Hippocampal formation (tissue), 2 donors: Measurements from ENCODE around the gene PARN.
"Not testable (repeated sequence)": the region's sequence is repeated elsewhere in the genome, so short reads cannot be mapped to it uniquely, and the experiment has no call there.

Experiments
- DNase-seq, 2 donors: peaks; one replicate each; lab custom pipeline; 2025; lab: John Stamatoyannopoulos, UW

The PARN gene

DNA sequence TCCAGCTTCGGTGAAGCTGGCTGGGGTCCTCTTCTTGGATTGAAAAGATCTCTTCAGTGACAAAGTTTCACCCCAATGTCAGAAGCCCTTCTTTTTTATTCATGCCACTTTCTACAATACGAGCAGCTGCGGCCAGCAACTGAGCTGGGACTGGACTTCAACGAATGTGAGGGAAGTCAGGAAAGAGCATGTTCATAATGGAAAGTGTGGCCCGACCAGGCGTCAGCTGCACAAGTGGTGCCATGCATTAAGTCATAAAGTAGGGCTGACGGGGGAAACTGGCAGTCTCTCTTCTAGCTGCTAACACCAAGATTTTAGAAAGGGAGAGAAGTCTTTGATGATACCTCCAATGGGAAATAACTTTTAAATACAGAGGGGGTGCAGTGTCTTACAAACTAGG is 192.6 kb downstream of the PARN start:
- DNase-seq, result no peak

- DNase-seq, result peak in 1 of 2 donors; percentile 11
Measured at GRCh38 chr16:14436401-14436955, 193.6 kb downstream of the PARN start.

DNA sequence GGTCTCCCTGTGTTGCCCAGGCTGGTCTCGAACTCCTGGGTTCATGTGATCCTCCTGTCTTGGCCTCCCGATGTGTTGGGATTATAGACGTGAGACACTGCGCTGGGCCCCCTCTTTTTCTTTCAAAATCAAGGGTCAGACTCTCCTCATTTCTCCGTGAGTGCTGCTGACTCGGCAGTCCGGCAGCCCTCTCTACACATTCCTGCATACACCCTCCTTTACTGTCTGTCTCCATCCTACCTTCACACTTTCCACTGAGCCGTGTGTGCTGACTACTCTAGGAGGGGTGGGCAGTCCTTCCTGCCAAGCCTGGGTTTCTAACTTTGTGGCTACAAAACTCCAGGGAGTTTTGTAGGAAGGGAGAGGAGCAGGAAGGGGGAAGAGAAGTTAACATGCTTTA is 195.2 kb downstream of the PARN start:
- no peak for DNase-seq

DNA sequence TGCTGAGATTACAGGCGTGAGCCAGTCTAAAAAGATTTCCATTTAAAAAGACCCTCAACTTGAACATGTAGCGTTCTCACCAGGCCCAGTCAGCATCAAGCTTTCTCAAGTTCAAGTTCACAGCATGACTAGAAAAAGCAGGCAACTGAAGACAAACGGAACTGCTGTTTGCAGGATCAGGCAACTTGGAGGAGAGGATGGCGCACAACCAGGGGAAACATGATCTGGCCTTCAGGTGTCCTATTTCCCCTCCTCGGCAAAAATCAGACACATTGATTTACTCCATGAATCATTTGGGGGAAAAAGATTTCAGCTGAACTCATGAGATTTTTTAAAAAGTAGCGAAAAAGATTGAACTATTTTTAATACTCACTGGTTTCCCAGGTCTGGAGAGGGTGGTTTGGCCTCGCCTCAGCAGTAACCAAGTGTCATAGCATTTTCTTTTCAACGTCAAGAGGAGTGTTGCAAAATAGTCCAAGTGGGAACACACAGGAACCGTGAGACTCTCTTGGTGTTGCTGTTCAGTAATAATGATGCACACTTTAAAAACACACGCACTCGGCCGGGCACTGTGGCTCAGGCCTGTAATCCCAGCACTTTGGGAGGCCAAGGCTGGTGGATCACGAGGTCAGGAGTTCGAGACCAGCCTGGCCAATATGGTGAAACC is 201.0 kb downstream of the PARN start:
- not testable (repeated sequence) for DNase-seq

DNA sequence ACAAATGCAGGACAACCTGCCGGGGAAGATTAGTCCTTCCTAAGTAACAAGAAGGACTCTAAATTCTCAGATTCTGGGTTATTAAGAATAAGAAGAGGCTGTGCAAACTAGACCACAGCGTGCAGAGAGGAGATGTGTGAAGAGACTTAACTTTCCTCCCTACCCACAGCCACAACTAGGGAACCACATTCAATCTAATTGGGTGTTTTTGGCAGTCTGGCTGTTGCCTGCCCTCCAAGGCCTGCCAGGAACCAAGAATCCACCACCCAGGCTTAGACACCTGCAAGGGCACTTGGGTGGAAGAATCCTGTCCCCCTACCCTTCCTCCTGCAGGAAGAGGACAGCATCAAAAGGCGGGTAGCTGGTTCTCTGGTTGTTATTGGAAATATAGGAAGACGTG is 202.0 kb downstream of the PARN start:
- DNase-seq, result no peak

DNA sequence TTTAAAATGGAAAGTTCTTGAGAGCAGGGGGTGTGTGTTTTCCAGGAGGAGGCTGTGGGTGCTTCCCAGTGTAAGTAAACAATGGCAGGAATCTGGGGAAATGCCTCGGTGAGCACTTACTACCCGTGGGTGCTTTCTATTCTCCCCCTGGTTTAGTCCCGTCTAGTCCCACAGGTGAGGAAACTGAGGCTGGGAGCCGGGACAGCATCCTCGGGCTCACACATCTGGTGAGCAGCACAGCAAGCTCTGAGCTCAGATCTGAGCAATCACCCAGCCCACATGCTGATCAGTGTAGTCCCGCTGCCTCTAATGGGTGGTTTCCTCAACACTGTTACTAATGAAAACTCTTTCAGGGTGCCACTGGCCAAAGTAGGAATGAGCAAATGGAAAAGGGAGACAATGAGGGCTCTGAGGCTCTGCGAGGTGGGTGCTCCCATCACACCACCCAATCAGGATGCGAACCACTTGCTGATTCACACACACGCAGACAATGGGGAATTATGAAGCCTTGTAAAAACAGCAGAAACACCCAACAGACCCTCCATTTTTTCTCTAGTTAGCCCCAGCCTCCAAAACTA is 202.6 kb downstream of the PARN start:
- peak; percentile 68 to 72 for DNase-seq

GRCh38 chr16:14424595-14424994 is 205.5 kb downstream of the PARN start:
- no peak for DNase-seq

DNA sequence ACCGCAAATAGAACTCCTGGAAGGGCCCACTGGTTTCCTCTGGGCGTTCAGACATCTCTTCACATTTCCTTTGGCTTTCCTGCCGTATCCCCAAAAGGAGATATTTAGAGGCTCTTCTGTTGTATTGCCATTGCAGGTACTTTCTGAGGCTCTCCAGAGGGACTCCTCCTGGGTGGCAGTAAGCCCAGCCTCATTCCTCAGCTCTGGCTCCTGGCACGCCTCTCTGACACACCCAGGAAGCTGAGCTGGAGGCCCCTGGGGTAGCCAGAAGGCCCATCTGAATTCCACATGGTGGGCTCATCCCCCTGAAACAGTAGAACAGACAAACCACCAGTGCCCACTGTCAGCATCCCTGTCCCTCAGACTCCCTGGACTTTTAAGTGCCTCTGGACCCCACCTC is 206.7 kb downstream of the PARN start:
- no peak for DNase-seq

DNA sequence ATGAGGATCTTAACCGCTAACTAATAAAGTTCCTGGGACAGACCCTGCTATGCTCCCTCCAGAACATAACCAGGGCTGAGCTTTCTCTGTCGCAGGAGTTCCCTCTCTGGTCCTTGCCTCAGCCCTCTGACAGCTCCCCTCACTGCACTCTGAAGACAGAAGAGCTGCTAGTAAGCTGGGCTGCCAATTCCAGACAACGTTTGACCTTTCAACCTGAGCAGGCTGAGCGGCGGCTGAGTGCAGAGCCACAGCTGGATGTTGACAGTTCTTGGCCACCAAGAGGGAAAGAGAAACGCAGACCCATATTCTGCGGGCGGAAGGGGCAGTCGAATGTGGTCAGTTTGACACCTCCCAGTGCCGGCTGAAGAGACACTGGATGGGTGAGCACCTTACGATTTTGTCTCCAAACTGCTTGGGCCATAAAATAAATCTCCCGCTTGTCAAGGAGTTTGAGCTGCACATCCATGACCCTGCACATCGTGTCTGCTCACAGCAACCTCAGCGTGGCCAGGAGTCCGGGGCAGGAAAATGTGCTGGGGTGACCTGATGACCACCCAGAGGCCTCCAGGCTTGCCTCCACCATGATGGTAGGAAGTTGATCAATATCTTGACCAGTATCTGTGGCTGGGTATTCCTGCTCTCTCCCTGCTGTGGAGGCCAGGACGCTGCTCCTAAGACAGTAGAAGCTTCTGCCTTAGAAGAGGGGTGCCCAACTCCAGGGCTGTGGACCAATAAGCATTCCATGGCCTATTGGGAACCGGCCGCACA is 209.2 kb downstream of the PARN start:
- no peak for DNase-seq

DNA sequence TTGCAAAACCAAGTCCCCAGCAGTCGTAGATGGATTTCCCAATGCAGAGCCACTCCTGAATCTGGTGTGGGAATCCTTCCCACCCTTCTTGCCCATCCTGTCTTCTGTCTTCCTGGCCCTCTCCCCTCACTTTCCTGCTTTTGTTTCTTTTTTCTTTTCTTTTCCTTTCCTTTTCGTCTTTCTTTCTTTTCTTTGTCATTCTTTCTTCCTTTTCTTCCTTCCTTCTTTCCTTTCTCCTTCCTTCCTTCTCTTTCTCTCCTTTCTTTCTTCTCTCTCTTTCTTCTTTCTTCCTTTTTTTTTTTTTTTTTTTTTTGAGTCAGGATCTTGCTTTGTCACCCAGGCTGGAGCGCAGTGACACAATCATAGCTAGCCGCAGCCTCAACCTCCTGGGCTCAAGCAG is 209.8 kb downstream of the PARN start:
- not testable (repeated sequence) for DNase-seq

DNA sequence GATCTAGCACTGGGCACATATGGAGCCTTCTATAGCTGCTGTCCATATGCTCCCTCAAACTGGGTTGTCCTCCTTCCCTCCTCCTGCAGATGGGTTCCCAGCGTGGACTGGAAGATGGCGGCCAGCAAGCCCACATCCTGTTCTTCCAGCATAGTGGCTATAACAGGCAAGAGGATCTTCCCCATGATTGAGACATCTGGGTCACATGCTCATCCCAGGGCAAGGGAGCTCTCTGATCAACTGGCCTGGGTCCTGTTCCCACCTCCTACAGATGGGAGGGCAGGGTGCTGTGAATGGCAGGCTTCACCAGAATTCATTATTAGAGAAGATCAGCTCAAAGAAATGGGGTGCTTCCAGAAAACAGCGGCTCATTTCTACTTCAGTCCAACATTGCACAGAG is 210.2 kb downstream of the PARN start:
- DNase-seq, result no peak

DNA sequence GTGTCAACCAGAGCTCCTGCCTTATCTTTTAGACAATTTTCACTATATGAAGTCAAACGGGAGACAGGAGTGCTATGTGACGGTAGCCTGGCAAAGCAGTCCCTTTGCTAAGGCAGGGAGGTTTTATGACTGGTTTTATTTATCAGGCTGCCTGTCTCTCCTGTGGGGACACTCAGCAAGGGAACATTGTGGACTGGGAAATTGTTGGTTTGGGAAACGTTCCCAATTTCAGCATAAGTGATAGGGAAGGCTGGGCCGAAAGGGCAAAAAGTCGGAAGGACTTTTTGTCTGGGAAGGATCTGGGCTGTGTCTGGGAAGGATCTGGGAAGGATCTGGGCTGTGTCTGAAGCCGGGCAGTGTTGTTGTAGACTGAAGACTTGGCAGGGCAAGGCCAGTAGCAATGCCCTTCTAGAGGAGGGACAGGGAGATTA is 211.2 kb downstream of the PARN start:
- no peak for DNase-seq

DNA sequence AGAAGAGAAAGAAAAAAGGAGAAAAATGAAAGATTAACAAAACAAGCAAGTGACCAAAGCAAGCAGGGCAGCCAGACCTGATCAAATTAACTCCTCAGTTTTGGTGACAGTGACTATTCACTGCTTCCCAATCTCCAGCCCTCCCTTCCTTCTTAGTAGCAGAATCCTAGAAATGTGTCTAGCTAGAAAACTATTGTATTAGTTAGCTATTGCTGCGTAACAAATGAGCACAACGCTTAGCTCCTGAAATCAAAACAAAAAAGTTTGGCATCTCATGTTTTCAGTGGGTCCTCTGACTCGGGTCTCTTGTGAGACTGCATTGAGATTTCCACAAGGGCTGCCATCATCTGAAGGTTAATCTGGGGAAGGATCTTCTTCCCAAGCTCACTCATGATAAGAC is 213.9 kb downstream of the PARN start:
- DNase-seq, result no peak

DNA sequence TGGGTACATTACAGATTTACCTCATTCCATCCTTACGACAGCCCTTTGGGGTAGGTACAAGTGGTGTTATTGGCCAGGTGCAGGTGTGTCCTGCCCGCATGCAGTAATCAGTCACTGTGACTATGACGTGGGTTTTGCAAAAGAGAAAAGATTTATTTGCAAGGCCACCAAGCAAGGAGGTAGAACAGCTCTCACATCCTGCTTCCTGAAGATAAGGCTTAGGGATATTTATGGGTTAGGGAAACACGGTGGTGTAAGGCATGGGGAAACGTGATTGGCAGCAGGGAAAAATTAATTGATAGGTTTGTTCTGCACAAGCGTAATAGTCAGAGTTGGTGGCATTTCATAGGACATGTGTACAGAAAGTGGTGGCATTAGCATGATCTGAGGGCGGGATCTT is 214.8 kb downstream of the PARN start:
- no peak for DNase-seq

DNA sequence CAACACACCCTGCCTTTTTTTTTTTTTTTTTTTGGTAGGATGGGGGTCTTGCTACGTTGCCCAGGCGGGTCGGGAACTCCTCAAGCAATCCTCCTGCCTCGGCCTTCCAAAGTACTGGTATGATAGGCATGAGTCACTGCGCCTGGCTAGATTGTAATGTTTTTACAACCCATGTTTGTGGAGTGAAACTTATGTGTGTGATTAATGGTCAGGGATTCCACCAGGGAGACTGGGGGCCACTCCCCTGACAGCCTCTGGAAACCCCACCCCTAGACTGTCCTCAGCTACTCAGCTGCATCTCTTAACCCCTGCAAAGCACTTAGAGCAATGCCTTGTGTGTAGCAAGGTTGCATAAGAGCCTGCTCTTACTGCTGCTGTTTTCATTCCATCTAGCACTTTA is 220.5 kb downstream of the PARN start:
- no peak for DNase-seq

GRCh38 chr16:14407786-14408399 is 222.2 kb downstream of the PARN start:
- DNase-seq, result no peak

- no peak for DNase-seq
Measured at GRCh38 chr16:14405611-14406537, 224.2 kb downstream of the PARN start.

- DNase-seq, result not testable (repeated sequence)
Measured at GRCh38 chr16:14403001-14403389, 227.1 kb downstream of the PARN start.

GRCh38 chr16:14402114-14403000 is 227.7 kb downstream of the PARN start:
- not testable (repeated sequence) for DNase-seq

DNA sequence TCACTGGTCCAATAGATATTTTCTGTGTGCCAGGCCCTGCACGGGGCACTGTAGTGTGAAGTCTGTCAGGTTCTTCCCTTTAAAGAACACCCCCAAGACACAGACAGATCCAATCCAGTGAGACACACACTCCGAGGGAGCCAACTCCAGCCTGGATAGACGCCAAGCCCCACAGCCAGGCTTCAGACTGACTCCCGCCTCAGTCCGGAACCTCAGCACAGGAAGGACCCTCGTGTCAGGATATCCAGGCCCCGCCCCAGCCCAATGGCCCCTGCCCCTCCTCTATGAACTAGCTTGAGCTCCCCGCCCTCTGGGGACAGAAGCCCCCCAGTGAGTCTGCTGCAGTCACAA is 228.4 kb downstream of the PARN start:
- not testable (repeated sequence) for DNase-seq
